Type B pancreatic cell (in vitro differentiated cells): Measurements from ENCODE around the gene IKZF3. TPM values are rescaled to one million over a fixed set of nuclear protein-coding genes. Genes with fewer than 3 reads are reported as not detected.

Experiments used
- DNase-seq: peaks from one replicate; pipeline ENCODE4 v3.0.0; 2021; ENCODE audit warnings: mixed read lengths; ENCODE audit not compliant: unreplicated experiment; ENCODE audit errors: extremely low spot score
- H3K27ac Mint-ChIP-seq: 2 replicates; pipeline ENCODE4 v1.8.0; 2021; ENCODE audit warnings: mild to moderate bottlenecking, mixed read lengths
- H3K27me3 Mint-ChIP-seq: 2 replicates; pipeline ENCODE4 v1.8.0; 2021; ENCODE audit warnings: mixed read lengths
- H3K36me3 Mint-ChIP-seq: 2 replicates; pipeline ENCODE4 v1.8.0; 2021; ENCODE audit warnings: mixed read lengths
- H3K4me1 Mint-ChIP-seq: one replicate; pipeline ENCODE4 v1.8.0; 2021; ENCODE audit warnings: mixed read lengths; ENCODE audit not compliant: unreplicated experiment
- H3K4me3 Mint-ChIP-seq: 2 replicates; pipeline ENCODE4 v1.8.0; 2021; ENCODE audit warnings: mild to moderate bottlenecking, mixed read lengths
- H3K9me3 Mint-ChIP-seq: 2 replicates; pipeline ENCODE4 v1.8.0; 2021; ENCODE audit warnings: mixed read lengths
- CTCF ChIP-seq: fragments of 200-600 bp; sonication (generic); conservative IDR thresholded peaks from 2 replicates; pipeline ENCODE4 v1.5.0; 2021; ENCODE audit warnings: antibody characterized with exemption, mild to moderate bottlenecking
- total RNA-seq: library from RNA; stranded (reverse); gene quantifications from 2 replicates; pipeline ENCODE4 v1.2.1, GENCODE V29; 2021; ENCODE audit warnings: low replicate concordance

Gene IKZF3
- total RNA-seq, 1 donor from 2014 or later = 0.19 TPM

- TF ChIP-seq CTCF = no peak
- Mint-ChIP-seq H3K9me3 (peaks cover 9% of the 10 kb centered on the region), H3K36me3 (no peaks in the 10 kb centered on the region), H3K4me1 (peaks cover 19% of the 10 kb centered on the region), H3K4me3 (peak overlapping the region; percentile 3), H3K27me3 (peaks cover 3% of the 10 kb centered on the region), H3K27ac (peak overlapping the region; percentile 83)
- no peak for DNase-seq
Observed at GRCh38 chr17:39782980-39783379, 81.1 kb downstream of the IKZF3 start.

GRCh38 chr17:39782481-39782880 is 81.6 kb downstream of the IKZF3 start:
- Mint-ChIP-seq H3K9me3 (peaks cover 9% of the 10 kb centered on the region), H3K27me3 (peaks cover 6% of the 10 kb centered on the region), H3K4me3 (peak overlapping the region; percentile 29), H3K27ac (peak overlapping the region; percentile 83), H3K4me1 (peaks cover 22% of the 10 kb centered on the region), H3K36me3 (no peaks in the 10 kb centered on the region)
- no peak for TF ChIP-seq CTCF
- no peak for DNase-seq

- Mint-ChIP-seq H3K4me1 (peaks cover 22% of the 10 kb centered on the region), H3K27me3 (peaks cover 6% of the 10 kb centered on the region), H3K36me3 (no peaks in the 10 kb centered on the region), H3K9me3 (peaks cover 9% of the 10 kb centered on the region), H3K27ac (peak overlapping the region; percentile 83), H3K4me3 (peak overlapping the region; percentile 29)
- DNase-seq = no peak
- TF ChIP-seq CTCF = no peak
Observed at GRCh38 chr17:39781861-39782213, 82.3 kb downstream of the IKZF3 start.

- no peaks in the 10 kb centered on the region for H3K36me3 Mint-ChIP-seq
- peaks cover 9% of the 10 kb centered on the region for H3K9me3 Mint-ChIP-seq
- peak overlapping the region; percentile 34 for H3K27ac Mint-ChIP-seq
- H3K4me1 Mint-ChIP-seq = peaks cover 22% of the 10 kb centered on the region
- H3K27me3 Mint-ChIP-seq = peaks cover 6% of the 10 kb centered on the region
- no peak overlapping the region for H3K4me3 Mint-ChIP-seq
- no peak for TF ChIP-seq CTCF
- no peak for DNase-seq
Observed at GRCh38 chr17:39781031-39781860, 82.9 kb downstream of the IKZF3 start.

- Mint-ChIP-seq H3K27ac (no peak overlapping the region), H3K27me3 (peaks cover 6% of the 10 kb centered on the region), H3K4me1 (peaks cover 17% of the 10 kb centered on the region), H3K9me3 (peaks cover 4% of the 10 kb centered on the region), H3K36me3 (no peaks in the 10 kb centered on the region), H3K4me3 (no peak overlapping the region)
- TF ChIP-seq CTCF = no peak
- DNase-seq = no peak
Observed at GRCh38 chr17:39777534-39778365, 86.4 kb downstream of the IKZF3 start.
